Upper lobe of right lung (tissue), 1 donor: ENCODE data around the gene SSBP1. TPM values are rescaled to one million over a fixed set of nuclear protein-coding genes. Genes with fewer than 3 reads are reported as not detected.
A peak's percentile ranks its signal among the peaks of the same experiment; 100 is the strongest.

ENCODE experiments used
- ATAC-seq: fragments of 200-7000 bp; cut with Tn5 transposase; one replicate; pipeline ENCODE4 v1.9.1; 2020; ENCODE audit warnings: mild to moderate bottlenecking, moderate library complexity
- DNase-seq: peaks from one replicate; pipeline ENCODE4 v3.0.0-alpha.2; 2020
- H3K27ac ChIP-seq: fragments of 200-600 bp; one replicate; pipeline ENCODE4 v1.8.0; 2022
- H3K27me3 ChIP-seq: fragments of 200-600 bp; one replicate; pipeline ENCODE4 v1.8.0; 2022; ENCODE audit warnings: mild to moderate bottlenecking
- H3K36me3 ChIP-seq: fragments of 200-600 bp; one replicate; pipeline ENCODE4 v1.8.0; 2022
- H3K4me1 ChIP-seq: fragments of 200-600 bp; one replicate; pipeline ENCODE4 v1.8.0; 2022
- H3K4me3 ChIP-seq: fragments of 200-600 bp; one replicate; pipeline ENCODE4 v1.8.0; 2022; ENCODE audit warnings: mild to moderate bottlenecking
- H3K9me3 ChIP-seq: fragments of 200-600 bp; one replicate; pipeline ENCODE4 v1.8.0; 2022
- CTCF ChIP-seq: fragments of 200-600 bp; IDR thresholded peaks from one replicate; pipeline ENCODE4 v1.8.0; 2022; ENCODE audit warnings: antibody characterized with exemption
- intact Hi-C: fragments of 100-400 bp; cut with DNase I; formaldehyde crosslinking; loops from one replicate; pipeline ENCODE4 v1.11.0; 2022
- total RNA-seq: library from RNA; stranded (reverse); fragmentation: NEBNext Ultra II Directional; extraction: Animal tissue kit (Norgen Biotek cat#: 25700); gene quantifications from one replicate; pipeline ENCODE4 v1.2.1, GENCODE V29; 2021
- donor health status: DM: no; HTN: yes; CAD: no; lungs with severe emphysema.

SSBP1 gene
- total RNA-seq, 1 donor from 2014 or later: 64.9 TPM

- no peak for ATAC-seq
- intact Hi-C loops: no loop called here
- DNase-seq: no peak
- Histone ChIP-seq H3K27me3 (no peaks in the 10 kb centered on the region), H3K36me3 (no peaks in the 10 kb centered on the region), H3K27ac (peak overlapping the region; percentile 84), H3K9me3 (no peaks in the 10 kb centered on the region), H3K4me3 (peak overlapping the region; percentile 73), H3K4me1 (peaks cover 40% of the 10 kb centered on the region)
- no peak for TF ChIP-seq CTCF
Observed at GRCh38 chr7:141700296-141700847, 37.8 kb upstream of the SSBP1 start.

DNA sequence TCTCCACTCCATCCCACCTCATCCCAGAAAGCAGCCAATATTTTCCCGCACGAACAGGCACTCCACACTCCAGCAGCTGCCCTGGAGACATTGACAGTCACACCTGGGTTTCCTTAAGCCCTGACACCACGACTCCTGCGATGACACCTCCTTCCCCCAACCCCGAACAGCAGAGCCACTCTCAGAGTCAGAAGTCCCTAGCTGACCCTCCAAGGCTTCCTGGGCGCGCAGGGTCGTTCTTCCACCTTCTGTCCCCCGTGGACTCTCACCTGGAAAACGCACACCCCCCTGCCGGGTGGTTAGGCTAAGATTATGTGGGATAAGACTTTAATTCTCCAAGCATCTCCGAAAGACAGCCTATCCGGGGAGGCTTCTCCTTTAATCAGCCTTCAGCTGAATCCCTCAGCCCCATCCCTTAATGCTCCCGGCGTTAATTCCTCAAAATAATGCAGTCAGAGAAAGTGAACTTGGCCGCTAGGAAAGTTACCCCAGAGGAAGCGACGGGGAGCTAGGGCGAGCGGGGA is 37.2 kb upstream of the SSBP1 start:
- H3K27me3 ChIP-seq: no peaks in the 10 kb centered on the region
- no peaks in the 10 kb centered on the region for H3K36me3 ChIP-seq
- peaks cover 35% of the 10 kb centered on the region for H3K4me1 ChIP-seq
- peak; percentile 11 for ATAC-seq
- TF ChIP-seq CTCF: no peak
- peak overlapping the region; percentile 73 for H3K4me3 ChIP-seq
- H3K9me3 ChIP-seq: no peaks in the 10 kb centered on the region
- DNase-seq: no peak
- intact Hi-C loops: no loop called here
- peak overlapping the region; percentile 84 for H3K27ac ChIP-seq

DNA sequence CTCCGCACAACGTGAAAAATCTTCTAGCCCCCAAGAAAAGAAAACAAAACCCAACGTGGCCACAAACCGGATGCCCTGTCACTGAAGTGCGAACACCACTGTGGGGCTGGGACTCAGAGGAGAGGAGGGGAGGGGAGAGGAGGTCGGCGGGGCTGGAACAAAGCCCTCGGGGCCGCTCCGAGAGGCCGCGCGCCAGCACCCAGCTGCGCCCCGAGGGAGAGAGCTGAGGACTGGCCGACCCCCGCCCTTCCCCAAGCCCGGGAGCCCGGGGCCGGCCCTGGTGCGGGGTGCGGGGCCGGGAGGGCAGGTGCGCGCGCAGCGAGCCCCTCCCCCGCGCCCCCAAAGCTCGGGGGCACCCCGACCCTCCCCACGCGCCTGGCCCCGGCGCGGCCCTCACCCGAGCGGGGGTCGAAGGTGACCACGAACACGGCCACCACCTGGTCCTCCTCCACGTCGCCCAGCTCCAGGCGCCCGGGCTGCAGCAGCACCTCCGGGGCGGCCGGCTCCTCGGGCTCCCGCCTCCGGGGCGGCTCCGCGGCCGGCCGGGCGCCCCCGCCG is 36.6 kb upstream of the SSBP1 start:
- ATAC-seq (peak; percentile 79), DNase-seq (peak; percentile 74)
- Histone ChIP-seq H3K27me3 (no peaks in the 10 kb centered on the region), H3K9me3 (no peaks in the 10 kb centered on the region), H3K4me1 (peaks cover 28% of the 10 kb centered on the region), H3K36me3 (no peaks in the 10 kb centered on the region), H3K4me3 (peak overlapping the region; percentile 73), H3K27ac (peak overlapping the region; percentile 84)
- no peak for TF ChIP-seq CTCF
- intact Hi-C loops: no loop called here

- intact Hi-C loops: no loop called here
- ATAC-seq (peak; percentile 87), DNase-seq (peak; percentile 81)
- H3K36me3 ChIP-seq: no peaks in the 10 kb centered on the region
- peaks cover 23% of the 10 kb centered on the region for H3K4me1 ChIP-seq
- no peaks in the 10 kb centered on the region for H3K9me3 ChIP-seq
- H3K4me3 ChIP-seq: peak within 1 kb of the TSS; percentile 73
- peak within 1 kb of the TSS; percentile 84 for H3K27ac ChIP-seq
- H3K27me3 ChIP-seq: no peaks in the 10 kb centered on the region
- TF ChIP-seq CTCF: no peak
Observed at GRCh38 chr7:141702047-141702567, 36.1 kb upstream of the SSBP1 start, which contains the start of gene DENND11. DENND11 (minus strand) TSS chr7:141702166; CDS start chr7:141702153, 13 bp downstream.

- Histone ChIP-seq H3K4me3 (peak overlapping the region; percentile 63), H3K27me3 (no peaks in the 10 kb centered on the region), H3K27ac (no peak overlapping the region), H3K9me3 (no peaks in the 10 kb centered on the region), H3K36me3 (no peaks in the 10 kb centered on the region), H3K4me1 (peaks cover 15% of the 10 kb centered on the region)
- TF ChIP-seq CTCF: no peak
- ATAC-seq (no peak), DNase-seq (no peak)
- intact Hi-C loops: no loop called here
Observed at GRCh38 chr7:141702892-141703291, 35.3 kb upstream of the SSBP1 start.
